Activated CD8-positive, alpha-beta memory T cell treated with anti-CD3 and anti-CD28 coated beads, Interleukin-2, amount 50 U/mL, for 48 hours (primary cell): ENCODE results near the gene MUSTN1.

Source experiments
- DNase-seq: peaks from one replicate; pipeline ENCODE4 v3.0.0-alpha.2; 2020

Gene MUSTN1

DNA sequence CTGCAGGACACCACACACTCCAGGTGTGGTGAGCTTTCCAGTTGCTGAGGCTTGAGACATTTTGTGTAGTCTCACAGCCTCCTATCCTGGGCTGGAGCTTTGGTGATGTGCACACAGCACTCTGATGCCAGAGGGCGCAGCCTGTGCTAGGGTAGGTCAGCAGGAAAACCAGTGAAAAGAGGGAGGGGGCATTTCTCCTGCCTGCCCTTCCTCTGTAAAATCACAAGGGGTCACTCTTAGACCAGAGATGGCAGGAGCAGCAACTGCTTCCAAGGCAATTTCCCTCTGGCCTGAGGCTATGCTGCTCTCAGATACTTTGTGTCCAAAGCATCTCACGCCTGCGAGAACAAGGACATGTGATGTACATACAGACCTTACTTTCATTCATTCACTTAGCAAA lies 16.5 kb upstream of the MUSTN1 start:
- DNase-seq = no peak

DNA sequence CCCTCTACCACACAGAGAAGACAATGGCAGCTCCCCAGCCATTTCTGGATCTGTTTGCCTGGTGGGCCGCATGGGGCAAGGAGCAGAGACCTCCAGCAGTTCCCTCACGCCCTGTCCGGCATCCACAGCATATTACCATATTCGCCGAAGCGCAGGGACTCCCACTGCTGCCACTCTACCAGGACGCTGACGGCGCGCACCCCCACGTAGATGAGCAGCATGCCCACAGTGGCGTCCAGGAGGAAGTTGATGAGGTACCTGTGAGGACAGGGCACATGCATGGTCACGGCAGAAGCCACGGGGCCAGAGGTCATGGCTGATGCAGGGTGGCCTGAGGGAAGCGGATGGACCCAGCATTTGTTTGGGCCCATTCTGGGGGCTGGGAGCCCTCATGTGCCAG lies 14.8 kb upstream of the MUSTN1 start:
- DNase-seq = no peak

DNA sequence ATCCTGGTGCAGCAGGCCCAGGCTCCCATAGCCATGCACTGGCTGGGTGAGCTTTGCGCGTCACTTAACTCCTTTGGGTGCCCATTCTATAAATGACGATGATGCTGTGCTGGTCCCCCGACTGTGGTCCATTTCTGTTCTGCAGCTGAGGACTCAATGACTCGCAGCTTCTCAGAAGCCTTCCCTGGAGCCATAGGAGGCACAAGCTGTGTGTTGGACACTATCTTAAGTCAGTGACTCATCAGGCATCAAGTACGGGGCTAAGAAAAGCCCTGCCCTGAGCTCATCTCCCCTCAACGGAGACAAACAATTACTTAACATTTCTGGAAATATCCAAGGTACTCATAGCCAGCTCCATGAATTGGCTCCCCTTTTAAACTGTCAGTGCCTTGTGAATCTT lies 13.8 kb upstream of the MUSTN1 start:
- DNase-seq = no peak

DNA sequence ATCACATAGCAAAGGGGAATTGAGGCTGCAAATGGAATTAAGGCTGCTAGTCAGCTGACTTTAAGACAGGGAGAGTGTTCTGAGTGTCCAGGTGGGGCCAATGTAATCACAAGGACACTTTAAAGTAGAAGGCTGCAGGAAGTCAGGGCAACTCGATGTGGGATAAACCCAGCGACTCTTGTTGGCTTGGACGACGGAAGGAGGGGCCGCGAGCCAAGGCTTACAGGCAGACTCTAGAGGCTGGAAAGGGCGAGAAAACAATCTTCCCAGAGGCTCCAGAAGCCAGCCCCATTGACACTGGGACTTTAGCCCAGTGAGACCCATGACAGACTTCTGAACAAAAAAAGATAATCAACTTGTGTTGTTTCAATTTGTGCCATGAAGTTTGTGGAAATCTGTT lies 12.9 kb upstream of the MUSTN1 start:
- no peak for DNase-seq

DNA sequence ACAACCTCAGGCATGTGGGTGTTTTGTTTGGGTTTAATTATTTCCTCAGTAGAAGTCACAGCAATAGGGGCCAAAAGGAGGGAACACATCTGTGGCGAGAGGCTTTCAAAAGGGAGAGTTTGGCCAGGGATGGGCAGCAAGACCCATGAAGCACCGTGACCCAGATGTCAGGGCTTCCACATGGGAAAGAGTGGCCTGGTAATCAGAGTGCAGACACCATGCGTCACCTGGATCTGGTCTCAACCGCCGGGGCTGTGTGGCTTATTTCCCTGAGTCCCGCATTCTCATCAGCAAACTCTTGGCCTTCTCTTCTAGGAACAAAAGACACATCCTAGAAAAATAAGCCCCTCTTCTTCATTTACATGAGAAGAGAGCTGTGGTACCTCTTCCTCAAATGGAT lies 12.4 kb upstream of the MUSTN1 start:
- no peak for DNase-seq

DNA sequence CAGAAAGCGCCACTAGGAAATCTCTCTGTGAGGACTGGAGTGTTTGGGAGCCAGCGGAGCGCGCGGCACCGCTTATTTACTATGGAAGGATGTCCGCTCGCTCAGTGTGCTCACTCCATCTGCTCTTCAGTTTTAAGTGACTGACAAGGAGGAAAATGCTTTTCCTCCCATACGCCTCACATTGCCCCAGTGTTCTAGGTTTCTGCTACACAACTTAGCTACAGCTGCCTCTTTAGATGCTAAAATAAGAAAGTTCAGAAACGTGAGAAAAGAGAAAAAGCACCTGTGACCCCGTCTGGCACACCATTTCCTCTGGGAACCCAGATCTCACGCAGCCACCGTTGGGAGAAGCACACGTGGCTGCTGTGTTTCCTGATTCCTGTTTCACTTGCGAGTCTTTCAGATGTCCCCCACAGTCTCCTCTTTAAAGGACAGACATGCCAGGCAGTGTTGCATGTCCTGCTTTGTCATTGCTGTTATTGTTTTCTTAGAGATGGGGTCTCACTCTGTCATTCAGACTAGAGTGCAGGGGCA lies 11.7 kb upstream of the MUSTN1 start:
- no peak for DNase-seq

DNA sequence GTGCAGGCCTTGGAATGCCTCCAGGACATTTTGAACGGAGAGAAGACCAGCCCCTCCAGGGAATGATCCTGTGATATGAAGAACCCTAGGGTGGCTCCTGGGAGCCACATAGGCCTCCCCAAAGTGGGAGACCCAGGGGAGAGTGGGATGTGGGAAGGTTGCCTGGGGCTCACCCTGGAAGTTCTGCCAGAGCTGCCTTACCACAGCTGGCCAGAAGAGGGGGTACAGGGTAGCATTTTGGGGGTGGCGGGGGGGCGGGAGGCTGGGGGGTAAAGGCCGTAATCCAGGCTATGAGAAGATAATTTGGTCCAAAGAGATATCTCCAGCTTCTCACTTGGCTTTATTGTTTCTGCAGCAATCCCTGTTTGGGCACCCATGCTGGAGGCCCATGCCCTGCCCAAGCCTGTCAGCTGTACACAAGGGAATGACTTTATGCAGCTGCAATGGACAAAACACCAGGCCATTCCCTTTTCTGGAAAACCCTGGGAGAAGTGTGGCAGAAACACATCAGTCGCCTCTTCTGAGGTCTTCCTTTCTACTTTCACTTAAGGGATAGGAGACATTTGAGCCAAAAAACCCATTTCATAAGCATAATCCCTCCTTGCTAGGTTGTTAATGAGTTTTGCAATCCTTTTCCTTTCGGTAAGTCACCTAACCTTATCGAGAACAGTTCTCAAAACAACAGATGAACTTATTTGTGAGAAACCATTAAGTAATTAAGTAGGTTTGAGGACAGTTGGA lies 11.0 kb upstream of the MUSTN1 start:
- DNase-seq = no peak

DNA sequence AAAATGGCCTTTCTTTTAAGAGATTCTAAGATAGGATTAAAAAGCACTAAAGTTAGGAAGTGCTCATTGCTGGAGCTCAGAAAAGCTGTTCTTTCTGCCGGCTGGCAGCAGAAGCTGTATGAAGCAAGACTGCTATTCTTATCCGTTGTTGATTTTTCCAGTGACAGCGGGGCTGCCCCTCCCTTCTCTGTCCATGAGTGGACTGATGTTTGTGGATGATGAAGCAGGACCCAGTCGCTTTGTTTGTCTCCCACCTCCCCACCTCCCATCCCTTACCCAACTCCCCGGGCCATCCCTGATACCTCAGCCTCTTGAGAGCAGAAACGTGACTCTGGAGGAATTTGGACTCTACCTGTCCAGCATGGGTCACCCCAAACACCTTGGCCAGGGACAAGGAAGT lies 10.3 kb upstream of the MUSTN1 start:
- DNase-seq = no peak

DNA sequence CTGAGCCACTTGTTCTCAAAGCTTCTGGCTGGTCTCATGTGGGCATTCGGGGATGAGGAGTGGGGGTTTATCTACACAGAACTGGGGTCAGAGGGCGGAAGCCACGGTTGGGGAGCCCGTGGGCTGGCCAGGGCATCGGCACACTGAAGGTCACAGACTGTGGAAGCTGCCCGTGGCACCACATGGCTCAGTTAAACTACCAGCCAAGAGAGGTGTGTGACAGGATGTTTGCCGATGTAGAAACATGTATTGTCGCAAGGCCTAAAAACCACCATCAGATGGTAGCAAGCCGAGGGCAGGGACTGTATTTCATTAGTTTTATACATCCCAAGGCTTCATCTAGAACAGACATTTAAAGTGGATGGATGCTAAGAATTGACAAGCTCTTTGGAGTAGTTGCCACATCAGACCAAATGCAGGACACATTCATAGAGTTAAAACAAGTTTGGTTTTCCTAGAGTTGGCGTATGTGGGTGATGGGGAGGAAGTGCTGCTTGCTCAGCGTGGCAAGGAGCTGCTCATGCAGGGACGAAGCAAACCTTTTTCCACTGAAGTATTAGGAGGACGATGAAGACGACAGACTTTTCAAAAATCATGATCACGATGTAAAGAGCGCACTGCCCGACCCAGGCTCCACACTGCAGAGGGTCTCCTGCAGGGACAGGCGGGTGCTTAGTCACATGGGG lies 9.6 kb upstream of the MUSTN1 start:
- no peak for DNase-seq

DNA sequence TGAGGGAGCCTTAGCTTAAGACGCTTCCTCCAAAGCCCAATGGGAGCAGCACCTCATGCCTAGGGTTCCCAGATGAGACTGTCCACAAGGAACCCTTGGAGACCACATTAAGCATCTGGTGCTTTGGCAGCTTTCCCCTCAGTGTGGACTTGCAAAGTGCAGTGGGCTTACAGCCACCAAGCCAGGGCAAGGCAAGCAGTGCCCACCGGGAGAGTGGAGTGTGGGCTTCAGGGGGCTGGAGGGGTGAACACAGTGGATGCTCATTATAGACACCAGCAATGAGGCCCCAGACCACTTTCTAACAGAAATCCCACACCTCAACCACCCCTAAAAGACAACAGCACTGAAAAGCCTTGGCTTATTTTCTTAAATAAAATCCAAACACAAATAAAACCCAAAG lies 9.1 kb upstream of the MUSTN1 start:
- no peak for DNase-seq

DNA sequence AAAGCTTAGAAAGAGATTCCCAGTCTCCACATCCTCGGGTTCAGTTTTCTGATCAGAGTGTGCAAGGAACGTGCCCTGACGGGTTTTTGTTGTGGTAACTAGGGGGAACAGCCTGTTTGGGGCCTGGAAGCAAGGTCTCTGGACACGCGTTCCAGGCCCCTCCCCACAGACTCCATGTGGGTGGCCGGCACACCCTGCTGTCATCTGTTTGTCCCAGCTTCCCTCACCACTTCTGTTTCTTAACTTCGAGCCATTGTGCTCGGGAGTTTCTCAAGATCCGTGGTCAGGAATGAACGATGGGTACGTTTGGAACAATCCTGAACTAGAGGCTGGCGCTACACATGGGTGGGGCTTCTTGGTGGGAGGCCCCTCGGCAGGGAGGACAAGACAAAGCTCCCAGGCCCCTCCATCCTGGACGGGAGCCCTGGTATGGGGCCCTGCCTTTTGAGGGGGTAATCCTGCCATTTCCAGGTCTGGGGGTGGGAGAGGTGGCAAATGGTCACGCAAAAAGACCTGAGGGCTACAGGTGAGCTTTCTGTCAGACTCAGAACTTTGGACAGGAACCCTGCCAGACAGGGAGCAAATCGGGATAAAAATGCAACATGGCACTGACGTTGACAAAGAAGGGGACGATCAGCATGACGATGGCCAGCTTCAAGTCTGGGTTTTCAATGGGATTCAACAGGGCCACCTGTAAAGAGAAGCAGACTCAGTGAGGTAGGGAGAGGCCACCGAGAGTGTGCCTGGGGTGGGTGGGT lies 8.5 kb upstream of the MUSTN1 start:
- DNase-seq = no peak

DNA sequence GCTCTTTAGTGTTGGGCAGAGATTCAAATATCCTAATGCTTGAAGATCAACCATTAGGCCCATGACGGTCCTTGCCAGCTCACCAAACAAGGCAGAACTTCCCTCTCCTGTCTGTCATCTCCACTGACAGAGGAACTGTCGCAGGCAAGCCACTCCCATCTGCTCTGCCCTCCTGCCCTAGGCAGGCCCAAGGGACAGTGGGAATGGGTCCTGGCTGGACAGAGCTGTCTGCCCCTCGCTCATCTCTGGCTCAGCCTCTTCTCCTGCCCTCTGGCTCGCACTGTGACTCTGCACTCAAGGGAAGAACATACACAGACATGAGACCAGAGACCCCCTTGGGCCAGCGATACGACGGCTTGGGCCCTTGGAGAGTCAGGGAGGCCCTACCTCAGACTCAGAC lies 7.6 kb upstream of the MUSTN1 start:
- no peak for DNase-seq

DNA sequence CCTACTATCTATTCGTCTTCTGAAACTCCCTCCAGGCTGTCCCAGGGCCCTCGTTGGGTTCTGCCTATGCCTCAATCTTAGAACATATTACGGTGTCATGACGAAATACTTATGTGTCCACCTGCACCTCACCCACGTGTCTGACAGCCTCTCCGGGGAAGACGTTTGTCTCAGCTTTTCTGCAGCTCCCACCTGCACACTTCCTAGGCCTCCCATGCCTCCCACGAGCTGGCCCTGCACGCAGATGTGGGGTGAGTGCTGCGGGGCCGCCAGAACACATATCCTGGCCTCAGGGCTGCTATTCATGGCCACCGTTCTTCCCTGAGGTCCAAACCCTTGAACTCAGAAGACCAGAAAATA lies 7.1 kb upstream of the MUSTN1 start:
- no peak for DNase-seq

DNA sequence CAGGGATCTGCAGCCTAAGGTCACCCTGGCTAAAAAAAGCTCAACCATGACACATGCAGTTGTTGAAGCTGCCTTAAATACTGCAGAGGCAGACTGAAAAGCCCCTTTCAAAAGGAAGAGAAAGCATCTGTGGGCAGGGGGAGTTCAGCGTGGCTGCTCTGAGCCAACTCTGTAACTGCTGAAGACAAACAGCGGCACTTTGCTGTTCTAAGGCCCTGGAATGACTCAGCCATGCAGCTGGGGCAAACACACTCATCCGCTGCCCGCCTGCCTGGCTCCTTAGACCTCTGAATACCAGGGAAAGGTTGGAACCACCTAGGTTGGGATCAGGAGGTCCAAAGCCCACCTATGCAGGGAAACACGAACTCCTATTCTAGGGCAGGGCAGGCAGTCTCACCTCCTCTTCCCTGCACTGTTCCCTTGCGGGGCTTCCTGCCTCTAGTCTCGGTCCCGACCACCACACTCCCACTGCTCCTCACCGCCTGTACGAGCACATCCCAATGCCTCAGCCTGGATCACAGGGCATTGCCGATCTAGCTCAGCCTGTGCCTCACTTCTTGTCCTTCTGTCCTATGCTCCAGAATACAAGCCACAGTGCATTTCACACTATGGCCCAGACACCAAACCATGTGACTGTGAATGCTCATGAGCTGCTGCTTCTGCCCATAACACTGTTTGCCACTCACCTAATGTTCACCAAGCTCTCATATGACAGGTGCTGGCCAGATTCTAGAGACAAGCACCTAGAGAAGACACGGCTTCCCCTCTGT lies 6.6 kb upstream of the MUSTN1 start:
- no peak for DNase-seq

DNA sequence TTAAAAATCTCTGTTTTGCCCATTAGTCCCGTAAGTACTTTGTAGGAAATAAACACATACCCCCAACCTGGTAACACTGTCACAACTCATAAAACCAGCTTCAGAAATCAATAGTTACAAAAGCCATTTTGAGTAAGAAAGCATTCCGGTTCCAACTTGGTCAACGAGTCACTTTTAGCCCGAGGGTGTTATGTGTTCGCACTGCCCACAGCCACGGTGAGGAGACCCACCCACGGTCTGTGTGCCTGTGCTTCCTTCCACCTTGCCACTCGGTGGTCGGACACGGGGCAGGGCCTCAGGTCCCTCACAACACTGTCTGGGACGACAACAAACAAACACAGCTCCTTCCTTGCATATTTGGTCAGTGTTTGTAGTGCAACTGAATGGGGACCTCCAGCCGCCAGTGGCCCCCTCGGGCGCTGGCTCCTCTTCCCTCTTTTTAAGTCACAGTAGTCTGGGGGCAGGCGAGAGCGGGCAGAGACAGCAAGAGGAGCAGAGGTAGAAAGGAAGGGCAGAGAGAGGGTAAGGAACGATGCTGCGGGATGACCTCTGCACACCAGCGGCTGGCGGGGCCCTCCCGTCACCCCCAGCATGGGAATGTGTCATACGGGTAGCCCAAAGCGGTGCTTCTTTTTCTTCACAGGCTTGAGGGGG lies 5.2 kb upstream of the MUSTN1 start:
- DNase-seq = no peak

DNA sequence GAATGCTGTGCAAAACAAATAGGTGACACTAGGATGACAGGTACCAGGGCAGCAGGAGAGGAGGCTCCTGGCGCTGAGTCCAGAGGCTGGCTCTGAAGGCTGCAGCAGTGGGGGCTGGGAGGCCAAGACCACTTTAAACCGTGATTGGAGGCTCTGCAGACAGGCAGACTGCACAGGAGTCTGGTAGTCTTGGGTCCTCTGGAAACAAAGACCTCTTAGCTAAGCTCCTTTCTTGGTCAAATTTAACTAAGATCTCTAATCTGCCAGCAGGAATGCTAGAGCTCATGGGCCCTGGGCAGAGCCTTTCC lies 4.4 kb upstream of the MUSTN1 start:
- no peak for DNase-seq

DNA sequence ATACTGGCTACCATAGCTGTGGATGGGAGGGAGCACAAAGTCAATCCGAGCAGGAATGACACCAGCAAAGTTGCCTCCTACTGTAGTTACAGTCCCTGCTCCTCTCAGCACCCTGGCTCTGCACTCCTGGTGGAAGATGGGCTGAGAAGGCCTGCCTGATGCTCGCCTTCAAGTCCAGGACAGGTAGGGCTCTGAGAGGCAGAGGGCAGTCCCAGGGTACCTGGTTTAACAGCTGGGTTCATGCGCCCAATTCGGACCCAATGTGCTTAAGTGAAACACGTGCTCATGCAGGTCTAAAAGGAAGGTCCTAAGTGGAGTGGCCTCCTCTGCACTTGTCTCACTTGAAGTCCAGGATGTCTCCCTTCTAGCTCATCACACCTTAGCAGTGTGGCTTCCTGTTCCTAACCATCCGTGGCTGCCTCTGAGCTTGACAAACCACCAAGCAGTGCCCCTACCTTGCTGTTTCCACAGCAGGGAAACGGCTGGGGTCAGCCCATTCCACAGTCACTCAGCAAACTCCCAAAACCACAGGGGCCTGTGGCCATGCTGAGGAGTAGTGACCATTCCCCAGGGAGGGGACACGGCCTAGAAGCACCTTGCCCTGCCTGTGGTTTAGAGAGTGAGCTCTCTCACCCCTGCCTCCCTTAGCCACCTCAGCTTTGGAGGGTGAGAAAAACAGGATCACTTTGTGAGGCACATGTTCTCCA lies 3.9 kb upstream of the MUSTN1 start:
- no peak for DNase-seq

DNA sequence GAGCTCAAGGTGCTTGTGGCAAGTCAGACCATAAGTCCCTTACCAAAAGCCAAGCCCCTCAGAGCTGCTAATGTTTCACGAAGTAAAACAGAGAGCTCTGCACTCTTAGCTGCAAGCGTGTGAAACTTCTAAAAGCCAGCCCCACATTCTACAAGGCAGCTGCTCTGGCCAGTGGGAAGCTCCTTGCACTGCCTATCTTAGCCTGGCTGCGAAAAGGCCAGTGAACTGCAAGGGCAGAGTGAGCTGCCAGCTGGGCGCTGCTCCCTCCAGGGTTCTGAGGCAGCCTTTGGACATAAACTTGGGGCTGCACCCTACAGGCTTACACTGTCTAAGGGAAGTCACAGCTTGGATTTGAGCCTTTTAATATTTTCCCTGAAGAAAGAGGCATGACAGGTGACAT lies 2.2 kb upstream of the MUSTN1 start:
- DNase-seq = no peak

DNA sequence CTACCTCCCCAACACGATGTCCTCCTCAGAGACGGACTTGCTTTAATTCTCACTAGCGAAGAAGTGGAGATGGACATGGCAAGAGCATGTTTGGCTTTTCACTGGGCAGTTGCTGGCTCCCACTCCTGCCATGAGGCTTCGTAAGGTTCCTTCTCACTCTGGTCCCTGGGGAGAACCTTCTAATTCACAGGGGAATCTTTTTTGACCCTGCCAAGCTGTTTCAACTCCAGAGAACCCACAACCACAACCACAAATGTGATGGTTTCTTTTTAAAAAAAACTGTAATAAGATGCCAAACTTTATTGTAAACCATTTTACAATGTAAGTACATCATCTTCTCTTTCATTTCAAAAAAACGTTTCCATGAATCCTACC lies 1.6 kb upstream of the MUSTN1 start:
- no peak for DNase-seq

DNA sequence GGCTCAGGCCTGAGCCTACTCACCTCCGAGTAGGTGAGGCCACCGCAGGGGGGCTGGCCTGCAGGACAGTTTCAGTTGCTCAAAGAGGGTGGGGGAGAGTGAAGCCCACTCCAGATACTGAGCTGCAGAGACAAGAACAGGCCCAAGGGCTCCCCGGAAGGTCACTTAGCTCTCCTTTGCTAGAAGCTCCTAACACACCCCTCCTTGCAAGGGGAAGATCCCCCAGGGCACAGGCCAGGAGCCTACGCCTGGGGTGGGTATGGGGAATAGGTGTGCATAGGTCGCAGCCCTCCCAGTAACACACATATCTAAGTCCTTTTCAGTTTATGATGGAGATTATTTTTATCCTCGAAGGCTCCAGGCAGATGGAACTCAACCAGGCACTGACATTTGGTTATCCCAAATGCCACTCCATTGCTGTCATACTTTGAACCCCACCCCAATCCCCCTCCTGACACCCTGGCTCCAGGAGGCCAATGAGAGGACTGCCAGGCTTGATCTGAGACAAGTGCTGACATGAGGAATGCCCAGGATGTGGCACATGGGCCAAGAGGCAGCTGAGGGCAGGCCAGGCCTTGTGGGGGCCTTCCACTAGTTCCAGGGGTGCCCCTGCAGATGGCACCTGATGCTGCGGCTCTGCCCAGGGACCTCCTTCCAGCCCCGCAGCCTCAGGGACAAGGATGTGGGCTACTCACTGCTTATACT lies 1.1 kb upstream of the MUSTN1 start:
- DNase-seq = no peak

DNA sequence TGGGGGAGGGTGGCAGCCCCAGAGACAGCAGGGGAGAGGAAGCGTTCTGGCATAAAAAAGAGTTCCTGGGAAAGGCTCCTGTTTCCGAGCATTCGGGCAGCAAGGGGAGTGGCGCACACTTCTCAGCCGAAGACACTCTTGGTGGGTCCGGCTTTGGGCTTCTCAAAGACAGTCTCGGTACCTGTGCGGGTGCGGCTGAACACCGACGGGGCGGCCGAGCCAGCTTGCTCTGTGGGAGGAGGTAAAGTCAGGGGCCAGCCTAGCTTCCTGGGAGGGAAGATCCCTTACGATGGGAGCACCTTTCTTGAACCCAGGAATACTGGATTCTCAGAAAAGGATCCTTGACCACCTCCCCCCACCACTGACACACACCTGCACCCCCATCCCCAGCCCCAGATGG lies 1.6 kb downstream of the MUSTN1 start:
- DNase-seq = no peak
